GM18526 (cell line): ENCODE data around the gene FAM199X.

Experiments
- POLR2A ChIP-seq: IDR thresholded peaks from 3 replicates; pipeline ENCODE4 v1.6.1; 2011; ENCODE audit not compliant: insufficient read length; ENCODE audit errors: extremely low read depth

FAM199X gene

DNA sequence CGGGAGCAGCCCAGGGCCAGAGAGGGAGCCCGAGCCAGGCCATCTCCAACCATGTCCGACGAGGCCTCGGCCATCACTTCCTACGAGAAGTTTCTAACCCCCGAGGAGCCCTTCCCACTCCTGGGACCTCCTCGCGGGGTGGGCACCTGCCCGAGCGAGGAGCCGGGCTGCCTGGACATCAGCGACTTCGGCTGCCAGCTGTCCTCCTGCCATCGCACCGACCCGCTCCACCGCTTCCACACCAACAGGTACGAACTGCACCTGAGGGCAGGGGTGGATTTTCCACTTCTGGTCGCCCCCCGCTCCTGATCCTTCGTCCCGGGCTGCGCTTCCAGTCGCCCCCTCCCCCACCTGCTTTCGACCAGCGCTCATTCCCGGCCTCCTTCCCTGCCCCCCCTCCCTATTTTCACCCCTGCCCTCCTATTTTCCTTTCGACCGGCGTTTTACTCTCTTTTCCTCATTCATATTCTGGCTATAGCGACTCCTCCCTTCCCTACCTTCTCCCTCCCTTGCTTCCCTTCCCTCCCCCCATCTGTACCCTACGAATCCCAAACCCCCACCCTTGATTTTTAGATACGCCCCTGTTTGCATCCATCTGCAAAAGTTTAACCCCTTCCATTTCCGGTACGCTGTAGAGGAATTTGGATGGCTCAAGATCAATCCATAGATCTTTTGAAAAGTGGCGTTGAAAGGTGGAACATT lies 633 bp downstream of the FAM199X start:
- TF ChIP-seq POLR2A: no peak

DNA sequence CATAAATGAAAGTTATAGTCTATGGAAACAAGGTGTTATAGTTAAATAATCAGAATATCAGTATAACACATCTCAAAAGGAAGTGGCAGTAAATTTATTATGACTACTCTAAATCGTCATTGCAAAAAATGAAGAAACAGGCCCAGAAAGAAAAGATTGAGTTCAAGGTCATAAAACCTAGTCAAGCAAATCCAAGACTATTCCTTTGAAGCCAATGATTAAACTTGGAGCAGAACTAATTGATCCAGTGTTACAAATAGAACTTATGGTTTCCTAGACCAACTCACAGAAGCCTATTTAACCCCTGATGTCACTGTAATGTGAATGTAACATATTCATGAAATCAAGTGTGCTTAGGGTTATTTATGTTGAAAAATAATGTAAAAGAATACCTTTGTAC lies 1.9 kb downstream of the FAM199X start:
- TF ChIP-seq POLR2A: no peak

DNA sequence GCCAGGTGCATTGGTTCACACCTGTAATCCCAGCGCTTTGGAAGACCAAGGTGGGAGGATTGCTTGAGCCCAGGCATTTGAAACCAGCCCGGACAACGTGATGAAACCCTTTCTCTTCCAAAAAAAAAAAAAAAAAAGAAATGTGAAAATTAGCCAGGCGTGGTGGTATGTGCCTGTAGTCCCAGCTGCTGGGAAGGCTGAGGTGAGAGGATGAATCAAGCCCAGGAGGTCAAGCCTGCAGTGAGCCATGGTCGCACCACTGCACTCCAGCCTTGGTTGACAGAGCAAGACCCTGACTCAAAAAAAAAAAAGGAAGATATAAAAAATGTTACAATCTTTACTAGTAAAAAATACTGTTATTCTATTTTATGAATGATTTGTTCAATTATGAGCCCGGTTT lies 5.9 kb downstream of the FAM199X start:
- no peak for TF ChIP-seq POLR2A

- TF ChIP-seq POLR2A: no peak
Measured at GRCh38 chrX:104172788-104173187, 6.5 kb downstream of the FAM199X start.

GRCh38 chrX:104173841-104174240 lies 7.6 kb downstream of the FAM199X start:
- TF ChIP-seq POLR2A: no peak

DNA sequence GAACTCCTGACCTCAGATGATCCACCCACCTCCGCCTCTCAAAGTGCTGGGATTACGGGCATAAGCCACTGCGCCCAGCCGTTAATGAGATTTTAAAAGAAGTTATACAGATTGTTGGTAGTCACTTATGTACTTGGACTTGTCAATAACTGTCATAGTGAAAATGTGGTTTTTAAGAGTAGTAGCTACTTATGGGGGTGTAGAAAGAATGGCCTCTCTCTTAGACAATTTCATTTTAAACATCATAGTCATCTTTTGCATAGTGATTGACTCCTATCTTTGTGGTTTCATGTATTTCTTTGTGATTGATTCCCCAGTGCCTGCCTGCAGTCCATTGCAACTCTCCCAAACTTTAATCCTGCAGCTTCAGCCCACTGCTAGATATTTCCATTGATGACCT lies 17.4 kb downstream of the FAM199X start:
- TF ChIP-seq POLR2A: no peak

DNA sequence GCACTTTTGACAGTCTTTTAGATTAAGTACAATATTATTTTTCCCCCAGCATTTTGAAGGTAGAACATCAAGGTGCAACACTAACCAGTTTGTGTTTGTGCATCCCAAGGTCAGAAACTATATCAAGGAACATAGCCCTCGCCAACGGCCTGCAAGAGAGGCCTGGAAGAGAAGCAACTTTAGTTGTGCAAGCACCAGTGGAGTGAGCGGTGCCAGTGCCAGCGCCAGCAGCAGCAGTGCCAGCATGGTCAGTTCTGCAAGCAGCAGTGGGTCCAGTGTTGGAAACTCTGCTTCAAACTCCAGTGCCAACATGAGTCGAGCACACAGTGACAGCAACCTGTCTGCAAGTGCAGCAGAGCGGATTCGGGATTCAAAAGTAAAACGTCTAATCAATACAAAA lies 21.7 kb downstream of the FAM199X start:
- TF ChIP-seq POLR2A: no peak

GRCh38 chrX:104189837-104190236 lies 23.6 kb downstream of the FAM199X start:
- no peak for TF ChIP-seq POLR2A

DNA sequence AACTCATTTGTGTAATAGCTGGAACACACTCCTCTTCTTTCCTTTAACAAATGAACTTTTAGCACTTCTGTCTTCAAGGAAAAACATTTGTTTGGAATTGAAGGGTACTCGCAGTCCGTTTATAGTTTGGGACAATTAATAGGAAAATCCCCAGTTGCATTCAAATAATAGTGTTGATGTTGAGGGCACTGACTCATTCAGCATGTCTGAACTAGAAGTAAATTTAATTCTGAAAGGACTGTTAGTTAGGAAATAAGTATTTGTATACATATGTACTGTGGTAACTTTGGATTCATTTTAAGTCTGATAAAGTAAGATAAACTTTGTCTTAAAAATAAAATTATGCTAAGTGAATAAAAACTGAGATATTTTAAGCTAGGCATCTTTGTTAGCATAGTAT lies 27.2 kb downstream of the FAM199X start:
- no peak for TF ChIP-seq POLR2A

DNA sequence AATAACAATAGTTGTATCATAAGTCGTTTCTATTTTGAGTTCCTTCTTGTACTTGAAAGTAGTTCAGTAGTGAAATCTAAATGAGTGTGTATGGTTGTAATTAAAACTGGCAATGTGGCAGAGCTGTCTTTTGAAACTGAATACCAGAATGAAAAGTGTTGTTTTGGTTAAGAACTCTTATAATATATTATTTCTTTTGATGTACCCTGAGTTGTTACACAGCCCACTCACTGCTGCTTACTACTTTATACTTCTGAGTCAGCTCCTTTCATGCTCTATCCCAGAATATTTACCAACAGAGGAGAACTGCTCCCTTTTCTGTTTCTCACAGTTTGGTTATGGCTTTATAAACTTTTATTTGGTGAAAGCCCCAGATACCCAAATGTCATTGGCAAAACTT lies 28.8 kb downstream of the FAM199X start:
- no peak for TF ChIP-seq POLR2A

GRCh38 chrX:104195489-104196084 lies 29.3 kb downstream of the FAM199X start:
- no peak for TF ChIP-seq POLR2A

- no peak for TF ChIP-seq POLR2A
Measured at GRCh38 chrX:104205548-104205947, 39.3 kb downstream of the FAM199X start.

DNA sequence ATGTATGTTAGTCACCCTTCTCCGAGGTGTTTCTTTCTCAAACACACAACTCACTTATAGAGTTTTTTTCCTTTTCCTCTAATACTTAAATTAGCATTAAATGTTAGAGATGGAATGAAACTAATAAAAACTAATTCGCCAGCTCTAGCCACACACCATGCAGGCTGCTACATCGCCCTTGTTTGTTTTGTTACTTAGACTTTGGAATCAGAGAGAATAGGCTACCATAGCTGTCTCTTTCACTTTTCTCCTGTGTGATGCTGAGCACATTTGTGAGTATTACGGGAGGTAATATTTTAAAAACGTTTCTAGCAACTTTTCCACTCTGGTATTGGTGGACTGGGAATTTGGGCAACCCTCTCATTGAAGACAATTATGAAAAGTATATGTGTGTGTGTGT lies 44.9 kb downstream of the FAM199X start:
- TF ChIP-seq POLR2A: no peak
